Endothelial cell of umbilical vein (primary cell): ENCODE results near the gene TSPAN18. TPM values are rescaled to one million over a fixed set of nuclear protein-coding genes. Genes with fewer than 3 reads are reported as not detected.

Experiments
- BruUV-seq: library from RNA; stranded (reverse); fragments of 400-500 nt; replicated peaks from 2 replicates; lab custom pipeline; 2021; lab: Mats Ljungman, UMichigan
- CTCF ChIA-PET: fragments of 300-600, 350-600 bp; sonication (Branson Sonifier 250); formaldehyde crosslinking; loops from one replicate; lab custom pipeline; 2021; ENCODE audit warnings: antibody characterized with exemption, inconsistent platforms; lab: Charles Lee
- POLR2A ChIA-PET: fragments of 300-600, 350-600 bp; sonication (Branson Sonifier 250); formaldehyde crosslinking; loops from one replicate; lab custom pipeline; 2021; ENCODE audit warnings: antibody characterized with exemption, inconsistent platforms; lab: Charles Lee
- DNase-seq: peaks from one replicate; pipeline ENCODE4 v3.0.0-alpha.2; 2011; ENCODE audit warnings: low read depth, low spot score
- FAIRE-seq: peaks from 2 replicates; lab custom pipeline; 2011; peaks lifted over from hg19 to GRCh38; lab: Jason Lieb, UNC
- H2AFZ ChIP-seq: 2 replicates; pipeline ENCODE4 v1.6.0; 2012; ENCODE audit warnings: low read depth, low read length, control low read depth, inconsistent platforms
- H3K27ac ChIP-seq: 2 replicates; pipeline ENCODE4 v1.5.1; 2011; ENCODE audit warnings: low read depth, mild to moderate bottlenecking, control low read depth, low read length, moderate library complexity; ENCODE audit not compliant: insufficient read depth
- H3K27me3 ChIP-seq, 2 experiments: 2 replicates each; pipeline versions ENCODE4 v1.6.0 to v1.6.1; 2011; ENCODE audit warnings: low read length in 2 of 2, mixed read lengths in 1 of 2; ENCODE audit not compliant: control insufficient read depth in 2 of 2, insufficient read depth in 2 of 2
- H3K36me3 ChIP-seq, 2 experiments: 2 replicates in 1 of 2; 3 replicates in 1 of 2; pipeline ENCODE4 v1.5.1; 2011; ENCODE audit warnings: low read length in 2 of 2, mild to moderate bottlenecking in 1 of 2, moderate library complexity in 1 of 2; ENCODE audit not compliant: control insufficient read depth in 2 of 2, insufficient read depth in 2 of 2; ENCODE audit errors: extremely low read depth in 1 of 2
- H3K4me1 ChIP-seq: 3 replicates; pipeline ENCODE4 v1.5.1; 2011; ENCODE audit warnings: mild to moderate bottlenecking, low read length; ENCODE audit not compliant: control insufficient read depth, insufficient read depth; ENCODE audit errors: extremely low read depth
- H3K4me2 ChIP-seq: 2 replicates; pipeline ENCODE4 v1.6.1; 2011; ENCODE audit warnings: low read length, control low read depth, mixed read lengths; ENCODE audit not compliant: insufficient read depth
- H3K4me3 ChIP-seq, 3 experiments: fragments of 200-600 bp in 1 of 3; sonication (generic), shearing (Covaris generic) in 1 of 3; replicated peaks in 1 of 3; 2 replicates each; pipeline ENCODE4 v1.5.1; 2011 to 2016; ENCODE audit warnings: control low read depth in 3 of 3, low read length in 3 of 3, mild to moderate bottlenecking in 2 of 3, inconsistent platforms in 1 of 3, low read depth in 1 of 3, moderate library complexity in 1 of 3; ENCODE audit not compliant: insufficient read depth in 1 of 3
- H3K79me2 ChIP-seq: 2 replicates; pipeline ENCODE4 v1.6.0; 2012; ENCODE audit warnings: low read length, inconsistent platforms; ENCODE audit not compliant: control insufficient read depth, insufficient read depth
- H3K9ac ChIP-seq: replicated peaks from 2 replicates; pipeline ENCODE3; 2011; ENCODE audit warnings: low read length, control low read depth; ENCODE audit not compliant: insufficient read depth; ENCODE audit errors: extremely low read depth
- H3K9me1 ChIP-seq: replicated peaks from 3 replicates; pipeline ENCODE4 v1.6.0; 2011; ENCODE audit warnings: mild to moderate bottlenecking, low read length; ENCODE audit not compliant: control insufficient read depth, insufficient read depth; ENCODE audit errors: extremely low read depth
- H3K9me3 ChIP-seq: replicated peaks from 2 replicates; pipeline ENCODE4 v1.5.1; 2012; ENCODE audit warnings: low read length, inconsistent platforms; ENCODE audit not compliant: control insufficient read depth, insufficient read depth
- H4K20me1 ChIP-seq: replicated peaks from 2 replicates; pipeline ENCODE3; 2011; ENCODE audit warnings: mild to moderate bottlenecking, low read length; ENCODE audit not compliant: control insufficient read depth, insufficient read depth; ENCODE audit errors: extremely low read depth
- CTCF ChIP-seq, 2 donors: IDR thresholded peaks; 1 replicate in 1 of 2; 2 replicates in 1 of 2; pipeline ENCODE4 v1.5.1; 2011; ENCODE audit warnings: low read length in 2 of 2, mild to moderate bottlenecking in 2 of 2, moderate library complexity in 2 of 2, control low read depth in 1 of 2, inconsistent platforms in 1 of 2, low read depth in 1 of 2; ENCODE audit not compliant: insufficient read depth in 1 of 2; ENCODE audit errors: extremely low read depth in 1 of 2
- EZH2 ChIP-seq: IDR thresholded peaks from 2 replicates; pipeline ENCODE4 v1.6.1; 2012; ENCODE audit warnings: borderline replicate concordance, low read depth, mild to moderate bottlenecking, moderate library complexity, low read length, inconsistent platforms; ENCODE audit not compliant: severe bottlenecking
- FOS ChIP-seq: IDR thresholded peaks from 2 replicates; pipeline ENCODE4 v1.6.1; 2011; ENCODE audit warnings: mild to moderate bottlenecking, low read length, moderate library complexity, borderline replicate concordance; ENCODE audit not compliant: insufficient read depth
- GATA2 ChIP-seq: IDR thresholded peaks from 2 replicates; pipeline ENCODE4 v1.7.0; 2011; ENCODE audit warnings: low read depth, mild to moderate bottlenecking, moderate library complexity, mixed read lengths, low read length; ENCODE audit not compliant: insufficient read length, insufficient read depth
- JUN ChIP-seq: IDR thresholded peaks from 2 replicates; pipeline ENCODE4 v1.6.1; 2011; ENCODE audit warnings: borderline replicate concordance, low read depth; ENCODE audit not compliant: insufficient read length, insufficient read depth
- MAX ChIP-seq: IDR thresholded peaks from 2 replicates; pipeline ENCODE4 v1.6.1; 2011; ENCODE audit not compliant: insufficient read depth, insufficient read length
- MYC ChIP-seq: IDR thresholded peaks from one replicate; pipeline ENCODE4 v1.6.1; 2011; ENCODE audit warnings: mild to moderate bottlenecking, low read depth, low read length
- POLR2A ChIP-seq: IDR thresholded peaks from 2 replicates; pipeline ENCODE4 v1.6.1; 2012; ENCODE audit warnings: low read depth, mild to moderate bottlenecking, control low read depth, low read length
- POLR2AphosphoS5 ChIP-seq: IDR thresholded peaks from 2 replicates; pipeline ENCODE4 v1.6.1; 2012; ENCODE audit warnings: low read depth, mild to moderate bottlenecking, control low read depth, low read length, moderate library complexity; ENCODE audit not compliant: insufficient read depth
- dilution Hi-C: fragments of 300-500 bp; cut with MboI; formaldehyde crosslinking; loops from one replicate; pipeline ENCODE4 v1.15.0; 2019; ENCODE audit warnings: low sequenced_read_pairs; ENCODE audit not compliant: extremely low pct_ligation_motif_present
- intact Hi-C: fragments of 100-400 bp; cut with micrococcal nuclease; formaldehyde crosslinking; loops from one replicate; pipeline ENCODE4 v1.10.0; 2022
- polyA plus RNA-seq, 4 experiments: library from polyadenylated mRNA; depleted of rRNA in 3 of 4; stranded (reverse) in 3 of 4; unstranded in 1 of 4; fragments of >200 nt; gene quantifications; 2 replicates each; pipeline versions ENCODE4 v1.2.1 to v1.2.3, GENCODE V29; 2011 to 2012; ENCODE audit warnings: missing spikeins in 1 of 4
- total RNA-seq: library from RNA; stranded (reverse); gene quantifications from 2 replicates; pipeline ENCODE4 v1.2.3, GENCODE V29; 2021

The TSPAN18 gene
- total and polyA plus RNA-seq, 2 donors (not counting 3 experiments of a cell fraction or from before 2014, with no cell fraction given) = 32.2 to 118 TPM

- Histone ChIP-seq H3K4me1 (peaks cover 26% of the 10 kb centered on the region), H3K9me3 (no peaks in the 10 kb centered on the region), H3K4me2 (no peak overlapping the region), H3K79me2 (no peaks in the 10 kb centered on the region), H3K9me1 (no peaks in the 10 kb centered on the region), H4K20me1 (no peaks in the 10 kb centered on the region), H3K27me3 (no peaks in the 10 kb centered on the region), H3K27ac (no peak overlapping the region), H3K36me3 (no peaks in the 10 kb centered on the region), H3K4me3 (no peak overlapping the region), H3K9ac (no peak overlapping the region), H2AFZ (no peak overlapping the region)
- ChIA-PET POLR2A (interaction anchor here (0.6 kb wide), 1 partner anchor 81 kb away, joined by 5 read pairs; no protein-coding TSS in a partner anchor), CTCF (interaction anchor here (1.0 to 1.8 kb wide), 6 partner anchors 8 to 88 kb away, joined by 3 to 11 read pairs (median 4); no protein-coding TSS in a partner anchor)
- no peak for FAIRE-seq
- dilution Hi-C loops (no loop called here), intact Hi-C loops (loop anchor here (5.0 kb wide), 1 partner anchor 54 kb away; no protein-coding TSS in a partner anchor)
- TF ChIP-seq POLR2A = no peak
- peak; percentile 17 to 33 for TF ChIP-seq CTCF (IDR thresholded peaks at IDR 0.05; ENCODE audit: extremely low read depth in 1 of 2, insufficient read depth in 1 of 2, low read depth in 1 of 2, low read length in 2 of 2)
- BruUV-seq = no TSS peak
- DNase-seq = no peak
These were observed 96.2 kb downstream of the TSPAN18 start for GRCh38 chr11:44823006-44823405.

DNA sequence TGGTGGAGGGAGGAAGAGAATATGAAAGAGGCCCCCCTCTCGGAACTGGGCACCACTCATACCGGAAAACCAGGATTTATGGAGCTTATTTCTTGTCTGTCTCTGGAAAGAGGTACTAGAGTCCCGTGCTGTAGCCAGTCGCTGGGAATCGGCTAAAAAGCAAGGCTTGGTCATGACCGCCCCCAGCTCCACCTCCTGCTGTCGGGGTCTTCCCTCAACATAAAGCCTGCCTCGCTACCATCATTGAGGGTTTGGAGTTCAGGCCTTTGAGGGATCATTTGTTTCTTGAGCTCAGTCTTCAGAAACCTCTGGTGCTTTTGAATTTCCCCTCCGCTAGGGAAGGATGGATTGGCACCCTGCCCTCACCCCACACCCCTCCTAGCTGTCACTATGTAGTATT lies 97.1 kb downstream of the TSPAN18 start:
- no peak for TF ChIP-seq FOS
- no peak for TF ChIP-seq EZH2
- no peak for TF ChIP-seq MYC
- TF ChIP-seq JUN = no peak
- no peak for TF ChIP-seq GATA2
- no peak for TF ChIP-seq POLR2AphosphoS5
- no peak for TF ChIP-seq MAX
- no peak for TF ChIP-seq POLR2A
- TF ChIP-seq CTCF (IDR thresholded peaks at IDR 0.05; ENCODE audit: extremely low read depth in 1 of 2, insufficient read depth in 1 of 2, low read depth in 1 of 2, low read length in 2 of 2) = no peak
- Histone ChIP-seq H3K9me3 (no peaks in the 10 kb centered on the region), H3K4me2 (no peak overlapping the region), H3K27ac (peak overlapping the region; percentile 63), H3K36me3 (no peaks in the 10 kb centered on the region), H3K4me1 (peaks cover 23% of the 10 kb centered on the region), H3K9ac (no peak overlapping the region), H3K27me3 (no peaks in the 10 kb centered on the region), H3K9me1 (no peaks in the 10 kb centered on the region), H4K20me1 (no peaks in the 10 kb centered on the region), H2AFZ (no peak overlapping the region), H3K79me2 (no peaks in the 10 kb centered on the region), H3K4me3 (no peak overlapping the region)
- intact Hi-C loops = loop anchor here (2.0 to 5.0 kb wide), 3 partner anchors 49 to 95 kb away; no protein-coding TSS in a partner anchor
- CTCF ChIA-PET = interaction anchor here (1.0 to 1.8 kb wide), 10 partner anchors 8 to 267 kb away, joined by 3 to 11 read pairs (median 5); no protein-coding TSS in a partner anchor
- FAIRE-seq (no peak), DNase-seq (peak; percentile 46)
- dilution Hi-C loops = no loop called here
- POLR2A ChIA-PET = interaction anchor here (1.2 kb wide), 1 partner anchor 12 kb away, joined by 3 read pairs; no protein-coding TSS in a partner anchor
- TSS peak; percentile 30 for BruUV-seq
